MCF 10A (cell line): ENCODE data around the gene CGNL1. TPM values are rescaled to one million over a fixed set of nuclear protein-coding genes. Genes with fewer than 3 reads are reported as not detected.

ENCODE experiments used
- BruUV-seq: library from RNA; stranded (reverse); fragments of 400-500 nt; replicated peaks from 2 replicates; lab custom pipeline; 2021; lab: Mats Ljungman, UMichigan
- CTCF ChIA-PET: fragments of 300-600 bp; sonication (Branson Sonifier 250); formaldehyde crosslinking; extraction: SDS; loops from one replicate; lab custom pipeline; 2021; ENCODE audit warnings: antibody characterized with exemption, inconsistent platforms; lab: Yijun Ruan, JAX
- POLR2A ChIA-PET: fragments of 300-600, 350-650 bp; sonication (Branson Sonifier 250); formaldehyde crosslinking; extraction: SDS; loops from one replicate; lab custom pipeline; 2020; ENCODE audit warnings: antibody characterized with exemption, inconsistent platforms; lab: Yijun Ruan, JAX
- DNase-seq: peaks from one replicate; pipeline ENCODE4 v3.0.0-alpha.2; 2018; ENCODE audit not compliant: unreplicated experiment
- H3K27ac Mint-ChIP-seq: one replicate; pipeline ENCODE4 v1.8.0; 2022; ENCODE audit warnings: mild to moderate bottlenecking, low read depth, mixed read lengths; ENCODE audit not compliant: unreplicated experiment
- H3K27me3 Mint-ChIP-seq: one replicate; pipeline ENCODE4 v1.8.0; 2022; ENCODE audit warnings: mixed read lengths; ENCODE audit not compliant: insufficient read depth, unreplicated experiment
- H3K36me3 Mint-ChIP-seq: one replicate; pipeline ENCODE4 v1.8.0; 2022; ENCODE audit warnings: mild to moderate bottlenecking, moderate library complexity, mixed read lengths; ENCODE audit not compliant: insufficient read depth, unreplicated experiment
- H3K4me1 Mint-ChIP-seq: one replicate; pipeline ENCODE4 v1.8.0; 2022; ENCODE audit warnings: mixed read lengths; ENCODE audit not compliant: insufficient read depth, unreplicated experiment
- H3K4me3 Mint-ChIP-seq: one replicate; pipeline ENCODE4 v1.8.0; 2022; ENCODE audit warnings: mild to moderate bottlenecking, moderate library complexity, mixed read lengths; ENCODE audit not compliant: unreplicated experiment
- H3K9me3 Mint-ChIP-seq: one replicate; pipeline ENCODE4 v1.8.0; 2022; ENCODE audit warnings: mixed read lengths; ENCODE audit not compliant: unreplicated experiment
- intact Hi-C: fragments of 100-400 bp; cut with micrococcal nuclease; formaldehyde crosslinking; loops from 2 replicates; pipeline ENCODE4 v1.14.1; 2022
- total RNA-seq: library from RNA; stranded (reverse); gene quantifications from 2 replicates; pipeline ENCODE4 v1.2.3, GENCODE V29; 2022
- TF ChIP-seq, protein P1 (sequence below): fragments of 200-600 bp; IDR thresholded peaks from one replicate; pipeline ENCODE4 v1.8.0; 2022; ENCODE audit warnings: antibody characterized with exemption, mild to moderate bottlenecking; ENCODE audit not compliant: unreplicated experiment

The CGNL1 gene
- total RNA-seq, 1 experiment from 2014 or later = 0.05 TPM

GRCh38 chr15:57363661-57364060 lies 12.6 kb upstream of the CGNL1 start:
- CTCF ChIA-PET = interaction anchor here (0.8 to 2.9 kb wide), 3 partner anchors 23 to 164 kb away, joined by 3 to 15 read pairs (median 3); no protein-coding TSS in a partner anchor
- TF ChIP-seq, protein P1, sequence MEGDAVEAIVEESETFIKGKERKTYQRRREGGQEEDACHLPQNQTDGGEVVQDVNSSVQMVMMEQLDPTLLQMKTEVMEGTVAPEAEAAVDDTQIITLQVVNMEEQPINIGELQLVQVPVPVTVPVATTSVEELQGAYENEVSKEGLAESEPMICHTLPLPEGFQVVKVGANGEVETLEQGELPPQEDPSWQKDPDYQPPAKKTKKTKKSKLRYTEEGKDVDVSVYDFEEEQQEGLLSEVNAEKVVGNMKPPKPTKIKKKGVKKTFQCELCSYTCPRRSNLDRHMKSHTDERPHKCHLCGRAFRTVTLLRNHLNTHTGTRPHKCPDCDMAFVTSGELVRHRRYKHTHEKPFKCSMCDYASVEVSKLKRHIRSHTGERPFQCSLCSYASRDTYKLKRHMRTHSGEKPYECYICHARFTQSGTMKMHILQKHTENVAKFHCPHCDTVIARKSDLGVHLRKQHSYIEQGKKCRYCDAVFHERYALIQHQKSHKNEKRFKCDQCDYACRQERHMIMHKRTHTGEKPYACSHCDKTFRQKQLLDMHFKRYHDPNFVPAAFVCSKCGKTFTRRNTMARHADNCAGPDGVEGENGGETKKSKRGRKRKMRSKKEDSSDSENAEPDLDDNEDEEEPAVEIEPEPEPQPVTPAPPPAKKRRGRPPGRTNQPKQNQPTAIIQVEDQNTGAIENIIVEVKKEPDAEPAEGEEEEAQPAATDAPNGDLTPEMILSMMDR = no peak
- no peak overlapping the region for H3K27ac Mint-ChIP-seq
- H3K36me3 Mint-ChIP-seq = no peaks in the 10 kb centered on the region
- DNase-seq = no peak
- intact Hi-C loops = no loop called here
- POLR2A ChIA-PET = no interaction called here
- no TSS peak for BruUV-seq
- H3K27me3 Mint-ChIP-seq = no peaks in the 10 kb centered on the region
- H3K4me1 Mint-ChIP-seq = no peaks in the 10 kb centered on the region
- no peaks in the 10 kb centered on the region for H3K9me3 Mint-ChIP-seq
- no peak overlapping the region for H3K4me3 Mint-ChIP-seq

DNA sequence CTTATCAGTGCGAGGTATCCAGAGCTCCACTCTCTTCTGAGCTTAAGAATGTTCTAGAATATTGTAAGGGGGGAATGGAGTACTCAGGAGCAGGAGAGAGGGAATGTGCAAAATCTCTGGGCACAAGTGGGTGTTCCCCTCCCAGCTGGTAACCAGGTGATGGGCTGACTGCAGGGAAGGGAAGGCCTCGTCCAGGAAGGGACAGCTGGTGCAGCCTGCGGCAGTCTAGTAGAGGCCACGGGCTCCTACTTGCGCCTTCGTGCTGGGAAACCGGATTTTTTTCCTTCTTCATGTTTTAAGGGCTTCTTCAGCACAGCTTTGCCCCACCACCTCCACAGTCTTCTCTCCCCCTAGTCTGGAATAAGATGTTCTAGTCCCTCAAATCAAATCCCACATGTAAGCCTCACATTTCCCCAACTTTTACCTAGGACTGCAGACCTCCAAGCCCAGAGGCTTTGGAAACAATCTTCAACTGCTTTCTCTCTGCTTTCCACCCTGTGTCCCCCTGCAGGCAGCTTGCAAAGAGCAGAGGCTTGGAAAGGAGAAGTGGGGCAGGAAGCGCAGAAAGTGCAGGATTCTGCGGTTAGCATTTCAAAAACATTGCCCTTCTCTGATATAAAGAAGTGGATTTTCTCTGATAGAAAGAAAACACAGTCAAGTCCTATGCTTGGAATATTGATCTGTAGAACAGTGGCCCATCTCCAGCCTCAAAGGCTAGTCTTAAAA lies 11.9 kb upstream of the CGNL1 start:
- TF ChIP-seq, protein P1 = no peak
- Mint-ChIP-seq H3K27ac (no peak overlapping the region), H3K36me3 (no peaks in the 10 kb centered on the region), H3K4me1 (no peaks in the 10 kb centered on the region), H3K9me3 (no peaks in the 10 kb centered on the region), H3K27me3 (no peaks in the 10 kb centered on the region), H3K4me3 (no peak overlapping the region)
- ChIA-PET CTCF (interaction anchor here (1.2 to 2.9 kb wide), 2 partner anchors 24 to 163 kb away, joined by 3 to 15 read pairs; no protein-coding TSS in a partner anchor), POLR2A (interaction anchor here (0.5 kb wide), 1 partner anchor 30 kb away, joined by 3 read pairs; no protein-coding TSS in a partner anchor)
- no peak for DNase-seq
- intact Hi-C loops = no loop called here
- no TSS peak for BruUV-seq

GRCh38 chr15:57367556-57367955 lies 8.7 kb upstream of the CGNL1 start:
- Mint-ChIP-seq H3K27me3 (no peaks in the 10 kb centered on the region), H3K27ac (no peak overlapping the region), H3K36me3 (no peaks in the 10 kb centered on the region), H3K9me3 (no peaks in the 10 kb centered on the region), H3K4me3 (no peak overlapping the region), H3K4me1 (no peaks in the 10 kb centered on the region)
- BruUV-seq = no TSS peak
- no peak for DNase-seq
- TF ChIP-seq, protein P1 = no peak
- ChIA-PET POLR2A (no interaction called here), CTCF (interaction anchor here (1.3 kb wide), 1 partner anchor 174 kb away, joined by 4 read pairs; no protein-coding TSS in a partner anchor)
- intact Hi-C loops = no loop called here

DNA sequence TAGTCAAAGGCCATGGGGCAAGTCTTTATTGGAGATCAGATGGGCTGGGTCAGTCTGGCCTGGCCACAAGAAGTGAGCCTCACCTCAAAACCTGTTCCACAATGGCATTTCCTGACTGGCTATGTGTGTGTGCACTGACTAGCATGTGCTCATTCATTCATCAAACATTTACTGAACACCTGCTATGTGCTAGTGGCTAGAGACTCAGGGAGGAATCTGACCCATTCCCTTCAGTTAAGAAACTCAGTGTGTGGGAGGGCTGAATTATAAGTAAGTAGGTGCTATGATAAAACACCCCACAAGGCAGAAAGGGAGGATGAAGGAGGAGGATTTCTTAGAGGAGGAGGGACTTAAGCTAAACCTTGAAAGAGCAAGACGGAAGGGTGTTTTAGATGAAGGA lies 5.4 kb upstream of the CGNL1 start:
- TF ChIP-seq, protein P1 = no peak
- intact Hi-C loops = no loop called here
- no peaks in the 10 kb centered on the region for H3K36me3 Mint-ChIP-seq
- H3K27ac Mint-ChIP-seq = no peak overlapping the region
- H3K27me3 Mint-ChIP-seq = peaks cover 30% of the 10 kb centered on the region
- POLR2A ChIA-PET = no interaction called here
- H3K4me1 Mint-ChIP-seq = no peaks in the 10 kb centered on the region
- no peaks in the 10 kb centered on the region for H3K9me3 Mint-ChIP-seq
- H3K4me3 Mint-ChIP-seq = no peak overlapping the region
- DNase-seq = no peak
- CTCF ChIA-PET = no interaction called here
- BruUV-seq = no TSS peak
